Tongue (tissue), 2 donors: ENCODE measurements around the gene HAUS7. TPM values are rescaled to one million over a fixed set of nuclear protein-coding genes. Genes with fewer than 3 reads are reported as not detected.

Source experiments
- DNase-seq: peaks from one replicate; pipeline ENCODE4 v3.0.0-alpha.2; 2015
- total RNA-seq: library from RNA; depleted of rRNA; stranded (reverse); fragments of >200 nt; gene quantifications from one replicate; pipeline ENCODE4 v1.2.3, GENCODE V29; 2014

HAUS7 gene
- total RNA-seq, 1 donor from 2014 or later = 20.7 TPM

DNA sequence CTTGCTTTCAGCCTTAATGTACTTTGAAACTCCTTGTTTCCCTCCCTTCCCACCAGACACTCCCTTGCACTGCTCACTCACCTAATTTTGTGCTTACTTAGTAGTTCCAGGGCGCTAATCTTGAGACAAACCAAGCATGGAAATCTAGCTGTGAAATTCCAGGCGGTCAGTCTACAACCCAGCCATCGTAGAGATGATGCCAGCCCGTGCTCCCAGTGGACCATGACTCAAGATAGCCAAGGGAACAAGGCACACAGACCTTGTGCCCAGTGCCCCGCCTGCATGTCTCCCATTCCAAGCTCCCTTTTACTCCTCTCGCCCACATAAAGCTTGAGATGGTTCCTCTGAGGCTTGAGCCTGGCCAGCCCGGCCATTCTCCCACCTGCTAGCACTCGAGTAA is 35.6 kb downstream of the HAUS7 start:
- DNase-seq = no peak

DNA sequence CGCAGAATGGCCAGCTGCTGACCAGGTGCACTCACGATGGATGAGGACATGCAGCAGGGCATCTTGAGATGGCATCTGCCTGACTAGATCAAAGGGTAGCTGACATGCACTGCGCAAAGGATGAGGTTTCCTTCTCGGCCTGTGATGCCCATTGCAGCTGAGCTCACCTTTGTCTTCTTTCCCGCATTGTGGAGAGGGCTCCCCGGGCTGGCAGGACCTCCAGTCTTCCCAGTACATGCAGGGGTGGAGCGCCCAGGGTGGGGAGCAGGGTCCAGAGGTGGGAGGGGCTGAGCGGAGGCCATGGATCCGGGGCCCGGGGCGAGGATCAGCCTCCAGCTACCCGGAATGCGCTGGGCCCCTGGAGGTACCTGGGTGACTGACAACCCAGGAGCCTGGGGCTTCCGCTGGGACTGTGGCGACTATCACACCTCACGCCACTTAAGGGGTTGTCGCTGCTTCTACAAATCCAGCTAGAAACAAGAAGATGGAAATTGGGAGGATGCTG is 36.5 kb downstream of the HAUS7 start:
- DNase-seq = no peak

GRCh38 chrX:153433161-153433680 is 37.2 kb downstream of the HAUS7 start:
- no peak for DNase-seq

GRCh38 chrX:153430796-153431195 is 39.6 kb downstream of the HAUS7 start:
- no peak for DNase-seq

DNA sequence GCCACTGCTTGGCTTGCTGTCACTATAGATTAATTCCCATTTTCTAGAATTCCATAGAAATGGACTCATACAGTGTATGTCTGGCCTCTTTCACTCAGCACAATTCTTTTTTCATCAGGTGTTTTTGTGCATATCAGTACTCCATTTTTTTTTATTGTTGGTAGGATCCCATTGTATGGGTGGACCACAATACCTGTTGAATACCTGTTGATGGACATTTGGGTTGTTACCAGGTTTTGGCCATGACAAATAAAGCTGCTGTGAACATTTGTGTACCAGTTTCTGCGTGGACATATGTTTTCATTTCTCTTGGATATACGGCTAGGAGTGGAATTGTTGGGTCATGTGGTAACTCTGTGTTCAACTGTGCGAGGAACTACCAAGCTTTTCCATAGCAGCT is 44.2 kb downstream of the HAUS7 start:
- DNase-seq = no peak

DNA sequence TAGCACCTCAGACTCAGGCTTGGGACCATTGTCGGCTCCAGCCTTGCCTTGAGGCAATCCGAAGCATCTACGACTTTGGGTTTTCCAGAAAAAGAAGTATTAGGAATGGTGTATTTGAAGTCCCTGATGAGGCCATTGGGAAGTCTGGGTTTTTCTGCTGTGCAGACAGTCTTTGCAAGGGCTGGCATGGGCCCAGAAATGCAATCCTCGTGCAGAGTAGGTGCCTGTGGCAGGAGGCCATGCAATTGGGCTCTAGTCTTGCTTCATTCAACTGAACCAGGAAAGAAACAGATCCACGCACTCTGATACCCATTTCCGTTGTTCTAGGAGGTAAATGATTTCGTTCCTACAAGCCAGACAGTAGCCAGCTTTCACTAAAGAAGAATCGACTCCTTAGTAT is 46.7 kb downstream of the HAUS7 start:
- DNase-seq = no peak

DNA sequence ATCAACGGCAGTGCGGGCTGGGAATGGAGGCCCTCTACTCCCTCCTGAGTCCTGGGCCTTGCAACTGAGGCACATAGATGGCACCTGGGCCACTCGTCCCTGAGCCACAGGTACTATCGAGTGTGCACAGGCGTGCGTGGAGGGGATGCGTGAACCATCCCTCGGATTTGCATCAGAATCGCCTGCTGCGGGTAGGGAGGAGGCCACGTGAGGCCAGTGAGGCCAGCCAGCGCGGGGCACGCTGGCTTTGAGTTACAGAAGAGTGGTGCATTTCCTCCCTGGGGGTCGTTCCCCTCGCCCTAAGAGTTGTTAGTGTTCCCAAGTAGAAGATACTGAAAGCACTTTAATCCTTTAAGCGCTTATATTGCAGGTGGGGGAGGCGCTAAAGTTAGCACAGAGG is 48.5 kb downstream of the HAUS7 start:
- no peak for DNase-seq

GRCh38 chrX:153420851-153421599 is 49.4 kb downstream of the HAUS7 start:
- no peak for DNase-seq

DNA sequence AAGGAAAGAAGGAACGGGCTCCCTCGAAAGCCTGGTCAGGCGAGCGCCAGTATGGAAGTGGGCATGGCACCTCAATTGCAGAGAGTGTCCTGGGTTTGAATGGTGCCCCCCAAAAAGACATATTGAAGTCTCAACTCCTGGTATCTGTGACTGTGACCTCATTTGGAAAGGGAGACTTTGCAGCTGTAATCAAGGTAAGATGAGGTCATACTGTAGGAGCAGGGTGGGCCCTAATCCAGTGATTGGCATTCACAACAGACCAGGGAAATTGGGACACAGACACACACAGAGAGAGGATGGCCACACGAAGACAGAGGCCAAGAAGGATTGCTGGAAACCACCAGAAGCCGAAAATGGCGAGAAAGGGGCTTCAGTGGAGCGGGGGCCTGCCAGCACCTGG is 52.7 kb downstream of the HAUS7 start:
- no peak for DNase-seq

- DNase-seq = no peak
Observed at GRCh38 chrX:153416781-153417450, 53.5 kb downstream of the HAUS7 start.

GRCh38 chrX:153414856-153415510 is 55.4 kb downstream of the HAUS7 start:
- DNase-seq = no peak

- DNase-seq = no peak
Observed at GRCh38 chrX:153413731-153414130, 56.6 kb downstream of the HAUS7 start.

DNA sequence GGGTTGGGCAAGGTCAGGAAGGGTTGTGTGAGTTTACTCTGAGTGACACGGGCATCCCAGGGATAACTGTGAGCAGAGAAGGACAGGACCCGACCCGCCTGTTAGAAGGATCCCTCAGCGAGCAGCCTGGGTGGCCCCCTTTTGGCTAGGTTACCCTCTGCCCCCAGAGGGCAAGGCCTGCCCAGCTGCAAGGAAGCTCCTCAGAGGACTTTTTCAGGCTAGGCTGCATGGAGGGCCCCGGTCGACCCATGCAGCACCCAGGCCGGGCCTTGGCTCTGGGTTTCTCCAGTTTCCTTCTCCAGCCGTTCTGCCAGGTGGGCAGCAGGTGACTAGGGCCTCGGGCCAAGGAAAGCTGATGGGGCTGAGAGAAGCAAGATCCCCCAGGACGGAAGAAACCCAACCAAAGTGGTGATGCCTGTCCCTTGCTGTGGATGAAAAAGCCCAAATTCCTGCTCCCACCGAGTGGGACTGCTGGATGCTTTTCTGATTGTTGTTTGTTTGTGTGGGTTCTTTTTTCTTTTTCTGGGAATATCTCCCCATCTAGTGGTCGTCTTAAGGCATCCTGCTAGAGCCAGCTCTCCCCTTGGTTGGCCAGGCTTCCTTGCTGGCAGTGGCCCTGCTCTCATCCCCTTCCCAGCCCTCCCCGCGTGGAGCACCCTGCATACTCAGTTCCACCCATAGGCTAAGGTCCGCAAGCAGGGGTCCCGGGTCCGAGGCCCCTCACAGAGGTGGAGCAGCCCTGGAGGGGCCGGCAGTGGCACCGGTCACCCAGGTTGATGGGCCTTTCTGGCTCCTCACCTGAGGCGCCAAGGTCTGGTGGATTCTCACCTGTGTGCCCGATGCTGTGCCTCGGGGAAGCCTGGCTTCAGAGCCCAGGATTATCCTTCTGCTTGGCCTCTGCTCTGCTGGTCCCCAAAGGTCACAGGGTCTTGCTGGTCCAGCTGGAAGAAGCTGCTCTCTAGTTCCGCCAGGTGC is 57.3 kb downstream of the HAUS7 start:
- peak; percentile 19 for DNase-seq

- DNase-seq = peak; percentile 7
Observed at GRCh38 chrX:153411988-153412574, 58.3 kb downstream of the HAUS7 start.

GRCh38 chrX:153411255-153411987 is 59.0 kb downstream of the HAUS7 start, which contains the start of gene ZFP92:
TSS of gene ZFP92 (plus strand) at chrX:153411472. CDS start at chrX:153418323, 6,851 bp downstream.
- DNase-seq = peak; percentile 9

- DNase-seq = no peak
Observed at GRCh38 chrX:153410888-153411254, 59.5 kb downstream of the HAUS7 start.

DNA sequence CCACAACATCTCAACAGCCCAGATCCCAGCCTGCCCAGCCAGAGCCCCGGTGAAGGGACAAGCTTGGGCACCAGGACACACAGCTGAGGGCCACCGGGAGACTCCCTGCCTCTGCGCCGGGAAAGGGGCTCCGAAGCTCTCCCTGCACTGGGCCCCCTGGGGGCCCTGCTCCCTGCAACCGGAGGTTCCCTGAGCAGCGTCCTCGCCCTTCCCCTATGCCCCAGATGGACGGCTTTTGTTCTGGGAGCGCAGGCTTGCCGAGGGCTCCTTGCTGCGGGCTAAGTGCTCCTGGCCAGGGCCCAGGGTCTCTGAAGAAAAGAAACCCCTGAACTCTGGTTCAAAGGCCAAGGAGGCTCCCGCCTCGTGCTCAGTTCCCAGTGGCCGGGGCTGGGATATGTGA is 60.0 kb downstream of the HAUS7 start:
- DNase-seq = no peak

DNA sequence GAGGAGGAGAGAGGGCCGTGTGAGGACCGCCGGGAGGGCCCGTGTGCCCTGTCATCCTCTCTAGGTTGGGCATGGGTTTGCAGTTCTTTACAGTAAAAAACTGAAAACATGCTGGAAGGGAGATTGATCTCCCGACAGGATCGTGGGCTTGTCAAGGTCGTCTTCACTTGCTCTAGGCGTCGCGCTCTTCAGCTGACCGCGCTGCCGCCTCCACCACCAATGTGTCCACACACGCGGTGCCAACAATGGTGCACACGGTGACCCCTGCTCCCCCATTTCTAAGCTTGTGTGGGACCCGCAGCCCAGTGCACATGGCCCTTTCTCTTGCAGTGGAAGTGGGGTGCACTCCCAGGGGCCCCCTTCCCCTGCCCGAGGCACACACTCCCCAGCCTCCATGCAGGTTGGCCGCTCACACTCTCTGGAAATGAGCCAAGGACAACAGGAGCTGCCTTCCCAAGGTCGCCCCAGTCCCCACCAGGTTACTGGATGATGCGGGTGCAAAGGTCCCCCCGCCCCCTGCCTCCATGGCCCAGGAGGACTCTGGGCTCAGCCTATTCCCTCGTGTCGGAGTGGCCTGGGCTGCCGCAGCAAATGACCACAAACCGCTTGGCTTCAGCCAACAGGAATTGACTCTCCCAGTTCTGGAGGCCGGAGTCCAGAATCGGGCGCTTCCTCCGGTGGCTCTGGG is 60.8 kb downstream of the HAUS7 start:
- no peak for DNase-seq

GRCh38 chrX:153408871-153409351 is 61.5 kb downstream of the HAUS7 start:
- no peak for DNase-seq

DNA sequence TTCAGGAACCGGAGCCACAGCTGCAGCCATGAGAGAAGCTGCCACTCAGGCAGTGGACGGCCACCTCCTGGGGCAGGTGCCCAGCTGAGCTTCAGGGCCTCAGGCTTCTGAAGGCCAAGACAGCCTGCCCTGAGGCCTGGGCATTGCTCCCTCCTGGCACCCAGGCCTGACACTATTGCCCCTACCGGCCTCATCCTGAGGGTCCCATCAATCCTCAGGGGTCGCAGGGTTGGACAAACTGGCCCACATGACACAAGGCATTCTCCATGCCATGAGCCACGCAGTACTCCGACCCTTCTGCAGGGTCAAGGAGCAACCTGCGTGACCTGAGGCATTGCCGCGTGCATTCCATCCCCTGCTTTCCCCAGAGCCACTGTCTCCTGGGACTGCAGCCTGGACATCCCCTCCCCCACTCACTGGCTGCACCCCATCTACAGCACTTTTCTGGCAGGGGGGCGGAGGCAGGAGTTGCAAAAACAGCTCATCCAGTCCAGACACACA is 62.1 kb downstream of the HAUS7 start:
- no peak for DNase-seq
